PC-9 (cell line): ENCODE measurements around the gene NPTN.

Experiments
- EZH2 ChIP-seq: fragments of 200-600 bp; sonication (generic); IDR thresholded peaks from 2 replicates; pipeline ENCODE4 v1.8.0; 2017; ENCODE audit warnings: antibody characterized with exemption, low read depth
- TF ChIP-seq, protein P1 (sequence below): fragments of 200-600 bp; sonication (generic); conservative IDR thresholded peaks from 2 replicates; pipeline ENCODE4 v1.6.1; 2017; ENCODE audit warnings: mixed run types, antibody characterized with exemption, mild to moderate bottlenecking, moderate library complexity

DNA sequence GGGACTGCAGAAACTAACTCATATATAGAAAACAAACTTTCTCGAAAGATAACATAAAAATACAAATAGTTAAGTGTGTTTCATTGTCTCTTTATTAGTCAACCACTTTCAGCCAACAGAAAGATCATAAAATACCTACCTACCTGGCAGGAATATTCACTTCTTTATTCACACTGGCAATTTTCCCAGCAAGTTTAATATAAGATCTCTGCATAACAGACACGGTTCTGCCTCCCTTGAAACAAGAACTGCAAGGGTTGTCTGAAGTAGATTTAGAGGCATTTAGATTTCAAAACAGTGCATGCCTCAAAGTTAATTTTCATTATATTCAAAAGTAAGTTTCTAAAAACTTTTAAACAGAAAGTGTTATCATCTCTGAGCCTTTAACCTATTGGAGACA, 7.1 kb downstream of the NPTN start:
- TF ChIP-seq, protein P1, sequence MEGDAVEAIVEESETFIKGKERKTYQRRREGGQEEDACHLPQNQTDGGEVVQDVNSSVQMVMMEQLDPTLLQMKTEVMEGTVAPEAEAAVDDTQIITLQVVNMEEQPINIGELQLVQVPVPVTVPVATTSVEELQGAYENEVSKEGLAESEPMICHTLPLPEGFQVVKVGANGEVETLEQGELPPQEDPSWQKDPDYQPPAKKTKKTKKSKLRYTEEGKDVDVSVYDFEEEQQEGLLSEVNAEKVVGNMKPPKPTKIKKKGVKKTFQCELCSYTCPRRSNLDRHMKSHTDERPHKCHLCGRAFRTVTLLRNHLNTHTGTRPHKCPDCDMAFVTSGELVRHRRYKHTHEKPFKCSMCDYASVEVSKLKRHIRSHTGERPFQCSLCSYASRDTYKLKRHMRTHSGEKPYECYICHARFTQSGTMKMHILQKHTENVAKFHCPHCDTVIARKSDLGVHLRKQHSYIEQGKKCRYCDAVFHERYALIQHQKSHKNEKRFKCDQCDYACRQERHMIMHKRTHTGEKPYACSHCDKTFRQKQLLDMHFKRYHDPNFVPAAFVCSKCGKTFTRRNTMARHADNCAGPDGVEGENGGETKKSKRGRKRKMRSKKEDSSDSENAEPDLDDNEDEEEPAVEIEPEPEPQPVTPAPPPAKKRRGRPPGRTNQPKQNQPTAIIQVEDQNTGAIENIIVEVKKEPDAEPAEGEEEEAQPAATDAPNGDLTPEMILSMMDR = no peak
- no peak for TF ChIP-seq EZH2
